Endothelial cell of umbilical vein (primary cell): ENCODE data around the gene GRM4.

Experiments used
- CTCF ChIP-seq, 2 donors: IDR thresholded peaks; 1 replicate in 1 of 2; 2 replicates in 1 of 2; pipeline ENCODE4 v1.5.1; 2011; ENCODE audit warnings: low read length in 2 of 2, mild to moderate bottlenecking in 2 of 2, moderate library complexity in 2 of 2, control low read depth in 1 of 2, inconsistent platforms in 1 of 2, low read depth in 1 of 2; ENCODE audit not compliant: insufficient read depth in 1 of 2; ENCODE audit errors: extremely low read depth in 1 of 2
- EZH2 ChIP-seq: IDR thresholded peaks from 2 replicates; pipeline ENCODE4 v1.6.1; 2012; ENCODE audit warnings: borderline replicate concordance, low read depth, mild to moderate bottlenecking, moderate library complexity, low read length, inconsistent platforms; ENCODE audit not compliant: severe bottlenecking
- POLR2A ChIP-seq: IDR thresholded peaks from 2 replicates; pipeline ENCODE4 v1.6.1; 2012; ENCODE audit warnings: low read depth, mild to moderate bottlenecking, control low read depth, low read length
- POLR2AphosphoS5 ChIP-seq: IDR thresholded peaks from 2 replicates; pipeline ENCODE4 v1.6.1; 2012; ENCODE audit warnings: low read depth, mild to moderate bottlenecking, control low read depth, low read length, moderate library complexity; ENCODE audit not compliant: insufficient read depth

GRCh38 chr6:34074064-34074742 is 71.7 kb downstream of the GRM4 start:
- TF ChIP-seq CTCF (IDR thresholded peaks at IDR 0.05; ENCODE audit: extremely low read depth in 1 of 2, insufficient read depth in 1 of 2, low read depth in 1 of 2, low read length in 2 of 2) (no peak), POLR2A (no peak), POLR2AphosphoS5 (no peak), EZH2 (no peak)
